Measurements from ENCODE around the gene SPOCK1.

Gene SPOCK1

DNA sequence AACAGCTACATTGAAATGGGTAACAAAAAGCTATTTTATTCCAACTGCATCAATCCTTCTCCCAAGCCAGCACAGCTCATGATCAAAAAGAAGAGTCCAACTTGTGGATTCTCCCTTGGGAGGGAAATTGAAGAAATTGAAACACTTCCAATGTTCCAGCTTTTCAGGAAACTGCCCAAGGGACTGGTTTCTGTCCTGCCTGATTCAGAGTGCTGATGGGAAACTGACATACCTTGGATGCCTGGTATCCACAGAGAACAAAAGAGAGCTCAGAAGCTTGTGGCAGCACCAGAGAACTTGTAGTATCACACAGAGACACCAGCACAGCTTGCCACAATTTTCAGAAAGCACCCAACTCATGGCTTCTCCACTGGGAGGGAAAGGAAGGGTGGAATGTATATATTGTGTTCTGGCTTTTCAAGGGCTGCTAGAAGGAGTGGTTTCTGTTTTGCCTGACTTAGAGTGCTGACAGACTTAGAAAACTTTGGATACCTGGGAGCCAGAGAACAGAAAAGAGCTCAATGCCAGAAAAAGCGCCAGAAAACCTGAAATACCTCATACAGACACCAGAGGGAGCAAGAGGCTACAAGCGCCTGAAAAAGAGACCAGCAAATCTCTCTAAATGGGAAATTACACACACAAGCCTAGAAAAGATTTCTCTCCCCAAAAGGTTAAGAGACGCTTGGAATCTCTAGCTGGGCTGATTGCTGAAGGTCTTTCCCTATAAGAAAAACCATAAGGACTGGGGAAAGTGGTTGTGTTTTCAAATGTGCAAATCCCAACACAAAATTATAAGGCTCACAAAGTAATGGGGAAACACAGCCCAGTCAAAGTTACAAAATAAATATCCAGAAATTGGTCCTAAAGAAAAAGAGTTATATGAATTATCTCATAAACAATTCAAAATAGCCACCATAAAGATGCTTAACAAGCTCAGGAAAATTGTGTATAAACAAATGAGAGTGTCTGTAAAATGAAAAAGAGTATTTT, 178.8 kb downstream of the SPOCK1 start:
- no peak for ATAC-seq

DNA sequence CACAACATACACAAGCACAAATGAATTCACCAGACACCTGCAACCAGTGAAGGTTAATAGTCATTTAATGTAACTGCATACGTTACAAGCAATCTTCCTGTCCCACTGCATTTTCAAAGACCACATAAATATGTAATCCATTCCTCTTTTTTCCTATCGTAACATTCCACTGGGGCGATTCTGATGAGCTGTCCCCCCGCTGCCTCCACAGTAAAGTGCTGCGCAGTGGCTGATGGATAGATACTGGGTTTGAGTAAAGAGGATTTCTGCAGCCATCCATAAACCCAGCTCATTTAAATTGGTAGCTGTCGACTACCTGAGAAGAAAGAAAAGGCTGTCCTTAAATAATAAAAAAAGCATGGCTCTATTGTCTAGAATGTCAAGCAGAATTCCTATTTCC, 181.1 kb downstream of the SPOCK1 start:
- ATAC-seq, result no peak

DNA sequence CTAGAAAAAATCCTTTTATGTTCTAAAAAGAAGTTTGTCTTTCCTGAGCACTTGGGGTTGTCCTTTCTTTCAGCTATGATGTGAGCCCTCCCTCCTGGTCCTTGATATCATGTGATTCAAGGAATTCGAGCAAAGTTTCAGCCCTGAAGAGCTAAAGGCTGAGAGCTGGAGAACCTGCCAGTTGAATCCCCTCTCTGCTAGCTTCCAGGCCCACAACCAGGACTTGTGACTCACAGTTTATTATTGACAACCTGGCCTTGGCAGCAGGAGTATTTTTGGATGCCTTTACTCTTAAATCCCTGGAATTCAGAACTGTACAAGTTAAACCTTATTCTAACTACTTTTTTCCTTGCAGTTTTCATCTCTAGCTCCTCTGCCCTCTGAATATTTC, 182.8 kb downstream of the SPOCK1 start:
- ATAC-seq, result no peak

DNA sequence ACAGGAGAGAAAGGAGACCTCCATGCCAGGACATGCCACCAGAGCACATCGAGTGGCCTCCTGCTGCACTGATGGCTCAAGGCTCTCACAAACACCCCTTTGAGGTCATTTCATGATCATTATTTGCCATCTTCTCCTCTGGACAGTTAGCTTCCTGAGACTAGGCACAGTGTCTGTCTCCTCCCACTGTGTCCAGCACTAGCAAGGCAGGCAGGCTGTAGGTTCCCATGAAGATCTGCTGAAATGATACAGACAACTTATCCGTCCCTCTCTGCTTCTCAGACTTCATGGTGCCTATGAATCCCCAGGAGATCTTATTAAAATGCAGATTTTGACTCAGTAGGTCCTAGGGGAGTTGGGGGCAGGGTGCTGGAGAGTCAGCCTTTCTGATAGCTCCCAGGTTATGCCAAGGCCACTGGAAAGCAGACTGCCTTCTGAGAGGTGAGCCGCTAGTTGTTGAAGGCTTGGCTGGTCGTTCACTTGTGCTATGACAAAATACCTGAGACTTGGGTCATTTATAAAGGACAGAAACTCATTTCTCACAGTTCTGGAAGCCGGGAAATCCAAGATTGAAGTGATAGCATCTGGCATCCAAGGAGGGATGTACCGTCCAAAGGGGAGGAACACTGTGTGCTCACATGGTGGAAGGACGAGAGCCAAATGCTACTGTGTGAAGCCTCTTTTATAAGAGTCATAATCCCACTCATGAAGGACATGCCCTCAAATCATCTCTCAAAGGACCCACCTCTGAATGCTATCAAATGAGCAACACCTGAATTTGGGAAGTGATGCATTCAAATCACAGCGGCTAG, 183.4 kb downstream of the SPOCK1 start:
- ATAC-seq, result no peak

DNA sequence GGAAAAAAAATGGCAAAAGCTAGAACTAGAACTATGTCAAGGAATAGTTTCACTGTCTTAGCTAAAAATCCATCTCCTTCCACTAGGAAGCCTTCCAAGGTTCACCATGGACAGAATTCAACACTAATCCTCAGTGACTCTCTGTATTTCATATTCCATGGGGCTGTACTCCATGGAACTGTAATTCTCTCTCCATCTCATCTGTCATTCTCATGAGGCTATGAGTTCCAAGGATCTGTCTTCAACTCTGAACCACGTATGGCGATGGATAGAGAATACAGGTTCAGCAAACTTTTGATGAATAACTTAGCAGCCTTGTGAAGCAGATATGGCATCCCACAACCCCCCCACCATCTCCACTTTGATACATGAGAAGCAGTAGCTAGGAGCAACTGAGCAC, 184.0 kb downstream of the SPOCK1 start:
- no peak for ATAC-seq

DNA sequence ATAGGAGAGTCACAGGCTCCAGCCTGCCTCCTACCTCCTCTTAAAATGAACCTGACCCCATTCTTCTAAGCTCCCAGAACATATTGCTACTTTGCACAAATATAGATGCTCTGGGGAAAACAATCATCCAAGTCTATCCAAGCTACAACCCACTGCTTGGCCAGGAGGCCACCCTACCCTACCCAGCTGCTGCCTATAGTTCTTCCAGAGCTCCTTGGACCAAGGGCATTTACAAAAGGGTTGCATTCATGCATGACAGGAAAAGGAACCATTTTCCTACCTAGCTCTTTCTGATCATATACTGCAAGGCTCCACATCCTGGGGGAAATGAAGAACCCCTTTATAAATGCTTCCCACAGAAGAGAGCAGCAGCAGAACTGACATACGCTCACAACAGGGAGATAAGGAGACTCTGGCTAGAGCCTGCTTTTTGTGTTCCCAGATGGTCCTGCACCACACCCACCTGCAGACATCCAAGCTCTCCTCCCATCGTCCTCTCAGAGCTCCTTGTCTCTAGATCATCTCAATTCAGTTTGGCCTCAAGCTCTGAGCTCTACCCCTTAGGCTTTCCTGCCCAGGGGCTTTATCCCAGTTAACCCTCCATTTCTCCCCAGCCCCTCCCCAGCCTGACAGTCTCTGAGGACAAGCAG, 185.5 kb downstream of the SPOCK1 start:
- ATAC-seq, result no peak

DNA sequence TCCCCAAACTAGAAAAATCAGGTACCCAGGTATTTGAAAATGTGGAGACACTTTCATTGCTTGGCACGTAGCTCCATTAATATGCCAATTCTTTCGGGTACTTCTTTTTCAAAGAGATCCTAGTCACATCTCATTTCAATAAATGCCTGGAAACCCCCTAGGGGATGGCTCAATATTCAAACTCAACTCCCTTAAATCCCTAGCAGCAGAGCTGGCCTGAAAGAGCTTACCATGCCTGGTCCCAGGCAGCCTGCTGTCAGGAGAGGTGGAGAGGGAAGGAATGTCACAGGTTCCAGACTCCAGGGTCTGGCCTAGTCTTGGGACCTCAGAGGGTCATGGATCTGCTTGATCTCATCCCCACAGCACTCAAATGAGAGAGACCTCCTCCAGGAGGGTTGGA, 187.1 kb downstream of the SPOCK1 start:
- no peak for ATAC-seq

DNA sequence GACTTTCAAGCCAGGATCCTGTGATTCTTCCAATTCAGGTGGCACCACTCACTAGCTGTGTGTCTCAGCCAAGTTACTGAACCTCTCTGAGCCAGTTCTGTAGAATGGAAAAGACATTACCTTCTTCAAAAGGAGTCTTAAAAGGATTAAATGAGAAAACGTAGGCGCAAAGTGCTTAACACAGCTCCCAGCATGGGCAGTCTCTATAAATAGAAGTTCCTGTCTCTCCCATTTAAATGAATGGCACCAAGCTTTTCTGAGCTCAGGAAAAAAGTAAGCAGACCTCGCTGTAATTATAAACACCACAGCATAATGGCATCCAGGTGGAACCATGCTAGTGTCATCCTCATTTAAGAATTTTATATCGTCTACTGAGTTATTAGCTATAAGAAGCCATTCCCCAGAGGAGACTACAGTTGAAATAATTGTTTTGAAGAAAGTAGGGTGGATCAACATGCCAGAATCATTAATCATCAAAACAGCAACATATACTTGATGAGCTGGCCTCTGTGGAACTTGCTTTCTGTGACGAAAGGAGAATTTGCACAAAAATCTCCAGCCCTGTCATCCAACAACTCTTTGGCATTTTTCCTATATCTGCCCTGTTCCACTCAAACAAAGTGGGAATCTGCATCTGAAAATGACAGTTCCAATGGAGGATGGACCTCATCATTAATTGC, 188.9 kb downstream of the SPOCK1 start:
- no peak for ATAC-seq

DNA sequence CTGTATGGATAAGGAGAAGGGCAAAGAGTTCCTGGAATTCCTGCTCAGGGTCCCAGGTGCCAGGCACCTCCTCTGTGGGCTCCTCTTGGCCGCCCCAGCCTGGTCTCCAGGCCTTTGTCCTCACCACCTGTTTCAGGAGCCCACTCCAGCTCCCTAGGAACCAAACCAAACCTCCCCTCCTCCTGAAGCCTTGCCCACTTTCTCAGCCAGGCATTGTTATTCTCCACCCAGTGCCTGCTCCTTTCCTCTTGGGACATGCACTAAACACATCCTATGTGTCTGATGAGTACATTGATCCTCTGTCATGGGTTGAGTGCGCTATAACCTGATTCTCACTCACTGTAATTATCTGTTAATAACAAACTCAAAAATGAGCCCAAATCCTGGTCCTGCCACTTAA, 189.8 kb downstream of the SPOCK1 start:
- no peak for ATAC-seq

DNA sequence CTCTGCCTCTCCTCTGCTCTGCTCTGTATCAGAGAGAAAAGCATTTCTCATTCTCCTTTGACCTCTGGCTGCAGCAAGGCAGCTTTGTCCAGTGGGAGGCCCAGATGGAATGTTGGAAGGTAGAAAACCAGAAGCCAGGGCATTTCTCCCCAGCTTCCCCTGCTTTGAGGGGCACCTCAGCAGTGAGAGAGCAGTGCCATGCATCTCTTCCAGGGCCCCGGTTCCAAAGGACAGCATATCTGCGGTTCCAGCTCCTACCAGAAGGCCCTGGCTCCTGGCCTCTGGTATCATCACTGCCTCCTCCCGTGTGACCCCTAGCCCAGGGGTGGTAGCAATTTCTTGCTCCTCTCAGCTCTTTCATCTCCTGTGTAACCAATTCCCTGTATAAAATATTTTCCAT, 190.8 kb downstream of the SPOCK1 start:
- ATAC-seq, result no peak

DNA sequence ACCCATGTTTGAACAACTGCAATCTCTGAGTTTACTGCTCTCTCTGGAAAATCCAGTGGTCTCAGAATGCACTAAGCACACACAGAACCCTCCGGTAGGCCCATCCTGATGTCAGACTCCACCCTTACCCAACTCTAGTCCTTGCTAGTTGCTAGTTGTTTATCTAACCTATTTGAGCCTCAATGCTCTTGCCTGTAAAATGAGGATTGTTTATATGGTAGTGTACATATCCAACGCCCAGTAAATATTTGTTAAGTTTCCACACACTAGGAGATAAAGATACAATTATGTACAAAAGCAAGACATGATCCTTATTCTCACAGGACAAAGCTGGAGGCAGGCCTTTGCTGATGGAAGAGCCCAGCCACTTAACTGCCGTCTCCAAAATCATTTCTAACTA, 192.2 kb downstream of the SPOCK1 start:
- no peak for ATAC-seq

DNA sequence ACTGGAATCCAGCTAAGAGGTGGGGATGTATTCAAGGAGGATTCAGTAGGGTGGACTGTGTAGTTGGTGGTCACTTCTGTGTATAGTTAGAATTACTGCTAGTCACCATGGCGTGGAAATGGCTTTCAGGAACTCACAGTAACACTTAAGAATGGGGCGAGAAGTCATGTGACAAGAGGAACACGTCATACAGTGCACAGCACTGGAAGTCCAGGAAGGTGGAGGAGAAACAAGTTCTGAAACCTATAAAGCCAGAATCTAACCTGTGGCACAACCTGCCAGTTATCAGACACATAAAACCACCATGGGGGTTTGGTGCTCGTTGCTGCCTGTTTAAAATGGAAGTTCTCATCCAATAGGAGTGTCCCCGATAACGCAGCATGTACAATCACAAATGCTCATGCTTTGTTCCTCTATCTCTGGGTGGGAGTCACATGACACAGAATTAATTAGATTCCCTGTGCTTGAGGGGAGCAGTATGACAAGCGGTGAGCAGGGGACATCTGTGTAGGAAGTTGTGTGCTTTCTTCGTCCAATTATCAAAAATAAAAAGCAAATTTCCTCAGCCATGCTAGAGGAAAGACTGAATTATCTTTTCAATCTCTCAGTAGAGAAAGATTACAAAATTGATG, 193.0 kb downstream of the SPOCK1 start:
- no peak for ATAC-seq

DNA sequence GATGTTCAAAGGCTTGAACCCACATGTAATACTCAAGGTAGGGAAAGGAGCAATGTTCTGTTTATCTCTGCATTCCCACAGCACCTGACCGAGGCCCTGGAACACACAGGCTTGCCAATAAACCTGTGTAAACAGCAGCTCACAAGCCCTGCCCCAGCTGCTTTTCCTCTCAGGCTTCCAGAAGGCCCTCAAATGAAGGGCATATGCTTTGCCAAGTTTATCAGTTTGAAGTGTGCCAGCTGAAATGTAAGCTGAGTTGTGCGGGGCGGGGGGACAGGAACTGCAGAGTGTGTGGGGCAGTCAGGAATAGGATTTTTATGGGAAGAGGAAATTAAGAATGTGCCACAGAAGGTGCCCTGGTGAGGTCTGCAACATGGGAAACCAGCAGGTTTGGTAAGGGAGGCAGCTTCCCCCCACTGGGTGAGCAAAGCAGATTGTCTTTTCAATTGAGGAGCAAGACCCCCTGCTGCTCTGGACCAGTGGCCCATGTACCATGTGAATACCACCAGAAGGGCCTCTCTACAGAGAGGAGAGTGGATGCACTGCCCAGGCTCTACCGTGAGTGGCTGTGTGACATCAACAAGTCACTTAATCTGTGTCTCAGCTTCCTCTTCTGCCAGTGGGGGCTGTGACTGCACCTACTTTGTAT, 194.8 kb downstream of the SPOCK1 start:
- no peak for ATAC-seq

DNA sequence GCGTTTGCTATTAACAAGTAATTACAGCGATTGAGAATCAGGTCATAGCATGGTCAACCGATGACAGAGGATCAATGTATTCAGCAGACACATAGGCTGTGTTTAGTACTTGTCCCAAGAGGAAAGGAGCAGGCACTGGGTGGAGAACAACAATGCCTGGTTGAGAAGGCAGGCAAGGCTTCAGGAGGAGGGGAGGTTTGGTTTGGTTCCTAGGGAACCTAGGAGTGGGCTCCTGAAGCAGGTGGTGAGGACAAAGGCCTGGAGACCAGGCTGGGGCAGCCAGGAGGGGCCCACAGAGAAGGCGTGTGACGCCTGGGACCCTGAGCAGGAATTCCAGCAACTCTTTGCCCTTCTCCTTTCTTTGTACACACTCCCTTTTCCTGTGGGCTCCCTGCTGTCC, 195.6 kb downstream of the SPOCK1 start:
- no peak for ATAC-seq

DNA sequence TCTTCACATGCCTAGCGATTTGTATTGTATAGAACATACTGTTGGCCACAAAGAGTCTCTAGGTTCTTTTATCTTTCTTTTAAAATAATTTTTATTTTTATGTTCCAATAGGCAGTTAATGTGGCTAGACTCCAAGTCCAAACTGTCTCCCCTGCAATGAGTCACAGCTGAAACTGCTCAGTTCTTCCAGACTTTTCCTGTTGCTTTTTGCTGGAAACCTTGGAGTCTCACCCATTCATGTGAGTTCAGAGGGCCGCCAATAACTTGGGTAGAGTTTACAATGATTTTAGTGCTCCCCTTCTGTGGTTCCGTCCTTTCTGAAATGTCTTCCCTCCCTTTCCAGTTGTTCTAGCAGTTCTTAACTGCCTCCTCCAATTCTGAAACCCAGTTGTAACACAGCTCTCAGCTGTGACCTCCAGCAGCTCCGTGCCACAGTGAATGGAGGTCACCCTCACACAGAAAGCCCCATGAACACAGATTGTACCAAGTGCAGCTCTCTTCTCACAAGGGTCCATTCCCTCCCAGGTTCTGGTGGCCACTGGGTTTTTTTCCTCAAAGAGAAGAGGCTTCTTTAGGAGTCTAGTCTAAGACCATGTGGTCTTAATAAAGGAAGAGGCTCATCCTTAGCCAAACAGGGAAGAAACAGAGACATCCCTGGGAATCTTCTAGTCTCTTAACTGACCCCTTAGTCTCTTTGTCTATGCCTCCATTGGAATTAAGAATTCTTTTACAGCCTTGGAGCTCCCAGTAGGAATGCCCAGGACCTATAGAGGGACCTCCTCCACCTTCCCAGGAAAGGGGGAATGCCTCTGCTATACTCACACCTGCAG, 198.5 kb downstream of the SPOCK1 start:
- no peak for ATAC-seq

DNA sequence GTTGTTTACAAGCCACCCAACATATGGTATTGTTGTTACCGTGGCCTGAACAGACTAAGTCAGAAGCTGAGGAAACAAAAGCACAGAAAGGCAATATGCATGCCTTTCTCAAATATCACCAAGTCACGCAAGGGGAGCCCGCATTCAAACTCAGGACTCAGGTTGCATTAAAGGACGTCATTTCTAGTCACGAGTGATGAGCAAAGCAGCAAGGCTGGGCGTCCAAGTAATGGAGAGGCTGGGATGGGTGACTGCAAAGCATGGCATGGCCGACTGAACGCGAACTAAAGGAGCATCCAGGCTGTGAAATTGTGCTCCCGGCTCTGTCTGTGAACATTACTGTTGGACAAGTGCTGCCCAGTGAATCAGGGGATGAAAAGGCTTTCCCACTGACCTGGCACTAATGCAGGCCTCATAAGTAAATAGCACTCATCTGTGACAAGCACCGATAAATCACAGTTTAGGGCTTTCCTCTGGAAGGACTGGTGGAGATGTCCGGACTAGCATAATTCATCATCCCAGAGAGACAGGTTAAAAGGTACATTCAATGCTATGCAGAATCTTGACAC, 202.8 kb downstream of the SPOCK1 start:
- ATAC-seq, result no peak

DNA sequence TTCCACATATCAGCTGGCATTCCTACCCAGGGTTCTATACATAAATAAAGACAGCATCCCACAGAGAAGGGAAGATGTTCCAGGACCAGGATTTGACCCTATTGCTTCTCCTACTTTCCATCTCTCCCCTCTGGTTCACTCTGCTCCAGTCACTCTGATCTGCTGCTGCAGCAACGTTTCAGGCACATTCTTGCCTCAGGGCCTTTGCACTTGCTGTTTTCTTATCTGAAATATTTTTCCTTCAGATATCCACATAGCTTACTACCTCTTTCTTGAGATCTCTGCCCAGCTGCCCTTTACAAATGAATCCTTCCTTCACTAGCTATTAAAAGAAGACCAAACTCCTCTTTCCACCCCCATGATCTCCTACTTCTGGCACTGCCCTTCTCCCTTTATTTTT, 204.5 kb downstream of the SPOCK1 start:
- no peak for ATAC-seq

DNA sequence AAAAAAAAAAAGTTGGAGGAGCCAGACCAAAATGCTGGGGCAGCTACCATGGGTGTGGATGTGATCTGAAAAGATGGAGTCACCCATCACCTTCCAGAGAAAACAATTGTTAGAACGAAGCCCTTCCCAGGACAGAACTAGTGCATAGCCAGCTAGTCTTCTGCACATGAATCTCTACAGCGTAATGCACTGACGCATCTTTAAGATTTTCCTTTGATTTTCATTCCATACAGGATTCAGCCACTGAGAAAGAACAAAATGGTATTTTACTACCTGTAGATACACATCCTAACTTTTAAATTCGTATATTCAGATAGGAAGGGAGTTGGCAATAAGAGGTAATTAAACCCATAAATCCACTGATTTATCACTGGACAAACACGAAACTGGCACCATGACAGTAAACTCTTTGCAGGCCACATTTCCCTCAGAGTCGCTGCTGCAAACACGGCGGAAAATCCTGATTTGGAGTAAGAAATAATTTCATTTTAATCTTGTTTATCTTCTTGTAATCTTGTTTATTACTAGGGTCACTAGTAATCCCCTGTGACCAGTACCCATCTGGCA, 206.6 kb downstream of the SPOCK1 start:
- no peak for ATAC-seq

DNA sequence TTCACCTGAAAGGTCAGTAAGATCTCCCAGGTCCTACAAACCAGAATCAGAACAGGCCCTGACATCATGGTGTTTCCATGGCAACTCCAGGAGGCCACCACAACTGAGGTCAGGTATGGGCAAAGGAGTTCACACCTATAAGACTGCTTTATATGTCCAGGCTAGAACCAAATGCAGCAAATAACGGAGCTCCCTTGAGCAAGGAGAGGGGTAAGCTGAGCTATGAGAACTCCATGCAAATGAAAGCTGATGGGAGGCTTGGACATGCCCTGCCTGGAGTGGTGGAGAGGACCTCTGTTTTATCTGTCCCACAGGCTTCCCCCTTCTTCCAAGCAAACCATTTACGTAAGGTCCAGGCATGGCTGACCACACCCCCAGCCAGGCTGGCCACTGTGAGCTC, 207.7 kb downstream of the SPOCK1 start:
- no peak for ATAC-seq

DNA sequence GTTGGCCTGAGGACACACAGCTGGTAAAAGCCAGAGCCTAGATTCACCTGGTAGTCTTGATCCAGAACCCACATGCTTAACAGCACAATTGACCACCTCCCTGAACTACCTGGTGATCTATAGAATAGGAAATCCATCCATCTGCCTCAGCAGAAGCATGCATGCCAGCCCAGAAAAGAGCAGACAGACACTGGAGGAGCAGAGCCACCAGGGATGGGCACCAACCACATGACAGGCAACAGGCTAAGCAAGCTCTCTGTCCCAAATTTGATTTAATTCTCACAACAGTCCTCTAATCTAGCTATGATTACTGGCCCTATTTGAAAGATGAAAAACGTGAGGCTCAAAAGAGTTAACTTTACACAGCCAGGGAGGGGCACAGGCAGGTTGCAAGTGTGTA, 208.1 kb downstream of the SPOCK1 start:
- no peak for ATAC-seq
